Endothelial cell of umbilical vein (primary cell): ENCODE measurements around the gene CTDSPL. TPM values are rescaled to one million over a fixed set of nuclear protein-coding genes. Genes with fewer than 3 reads are reported as not detected.
A peak's percentile ranks its signal among the peaks of the same experiment; 100 is the strongest.

Experiments
- BruUV-seq: library from RNA; stranded (reverse); fragments of 400-500 nt; replicated peaks from 2 replicates; lab custom pipeline; 2021; lab: Mats Ljungman, UMichigan
- CTCF ChIA-PET: fragments of 300-600, 350-600 bp; sonication (Branson Sonifier 250); formaldehyde crosslinking; loops from one replicate; lab custom pipeline; 2021; ENCODE audit warnings: antibody characterized with exemption, inconsistent platforms; lab: Charles Lee
- POLR2A ChIA-PET: fragments of 300-600, 350-600 bp; sonication (Branson Sonifier 250); formaldehyde crosslinking; loops from one replicate; lab custom pipeline; 2021; ENCODE audit warnings: antibody characterized with exemption, inconsistent platforms; lab: Charles Lee
- DNase-seq: peaks from one replicate; pipeline ENCODE4 v3.0.0-alpha.2; 2011; ENCODE audit warnings: low read depth, low spot score
- FAIRE-seq: peaks from 2 replicates; lab custom pipeline; 2011; peaks lifted over from hg19 to GRCh38; lab: Jason Lieb, UNC
- H2AFZ ChIP-seq: 2 replicates; pipeline ENCODE4 v1.6.0; 2012; ENCODE audit warnings: low read depth, low read length, control low read depth, inconsistent platforms
- H3K27ac ChIP-seq: 2 replicates; pipeline ENCODE4 v1.5.1; 2011; ENCODE audit warnings: low read depth, mild to moderate bottlenecking, control low read depth, low read length, moderate library complexity; ENCODE audit not compliant: insufficient read depth
- H3K27me3 ChIP-seq, 2 experiments: 2 replicates each; pipeline versions ENCODE4 v1.6.0 to v1.6.1; 2011; ENCODE audit warnings: low read length in 2 of 2, mixed read lengths in 1 of 2; ENCODE audit not compliant: control insufficient read depth in 2 of 2, insufficient read depth in 2 of 2
- H3K36me3 ChIP-seq, 2 experiments: 2 replicates in 1 of 2; 3 replicates in 1 of 2; pipeline ENCODE4 v1.5.1; 2011; ENCODE audit warnings: low read length in 2 of 2, mild to moderate bottlenecking in 1 of 2, moderate library complexity in 1 of 2; ENCODE audit not compliant: control insufficient read depth in 2 of 2, insufficient read depth in 2 of 2; ENCODE audit errors: extremely low read depth in 1 of 2
- H3K4me1 ChIP-seq: 3 replicates; pipeline ENCODE4 v1.5.1; 2011; ENCODE audit warnings: mild to moderate bottlenecking, low read length; ENCODE audit not compliant: control insufficient read depth, insufficient read depth; ENCODE audit errors: extremely low read depth
- H3K4me2 ChIP-seq: 2 replicates; pipeline ENCODE4 v1.6.1; 2011; ENCODE audit warnings: low read length, control low read depth, mixed read lengths; ENCODE audit not compliant: insufficient read depth
- H3K4me3 ChIP-seq, 3 experiments: fragments of 200-600 bp in 1 of 3; sonication (generic), shearing (Covaris generic) in 1 of 3; replicated peaks in 1 of 3; 2 replicates each; pipeline ENCODE4 v1.5.1; 2011 to 2016; ENCODE audit warnings: control low read depth in 3 of 3, low read length in 3 of 3, mild to moderate bottlenecking in 2 of 3, inconsistent platforms in 1 of 3, low read depth in 1 of 3, moderate library complexity in 1 of 3; ENCODE audit not compliant: insufficient read depth in 1 of 3
- H3K79me2 ChIP-seq: 2 replicates; pipeline ENCODE4 v1.6.0; 2012; ENCODE audit warnings: low read length, inconsistent platforms; ENCODE audit not compliant: control insufficient read depth, insufficient read depth
- H3K9ac ChIP-seq: replicated peaks from 2 replicates; pipeline ENCODE3; 2011; ENCODE audit warnings: low read length, control low read depth; ENCODE audit not compliant: insufficient read depth; ENCODE audit errors: extremely low read depth
- H3K9me1 ChIP-seq: replicated peaks from 3 replicates; pipeline ENCODE4 v1.6.0; 2011; ENCODE audit warnings: mild to moderate bottlenecking, low read length; ENCODE audit not compliant: control insufficient read depth, insufficient read depth; ENCODE audit errors: extremely low read depth
- H3K9me3 ChIP-seq: replicated peaks from 2 replicates; pipeline ENCODE4 v1.5.1; 2012; ENCODE audit warnings: low read length, inconsistent platforms; ENCODE audit not compliant: control insufficient read depth, insufficient read depth
- H4K20me1 ChIP-seq: replicated peaks from 2 replicates; pipeline ENCODE3; 2011; ENCODE audit warnings: mild to moderate bottlenecking, low read length; ENCODE audit not compliant: control insufficient read depth, insufficient read depth; ENCODE audit errors: extremely low read depth
- CTCF ChIP-seq, 2 donors: IDR thresholded peaks; 1 replicate in 1 of 2; 2 replicates in 1 of 2; pipeline ENCODE4 v1.5.1; 2011; ENCODE audit warnings: low read length in 2 of 2, mild to moderate bottlenecking in 2 of 2, moderate library complexity in 2 of 2, control low read depth in 1 of 2, inconsistent platforms in 1 of 2, low read depth in 1 of 2; ENCODE audit not compliant: insufficient read depth in 1 of 2; ENCODE audit errors: extremely low read depth in 1 of 2
- EZH2 ChIP-seq: IDR thresholded peaks from 2 replicates; pipeline ENCODE4 v1.6.1; 2012; ENCODE audit warnings: borderline replicate concordance, low read depth, mild to moderate bottlenecking, moderate library complexity, low read length, inconsistent platforms; ENCODE audit not compliant: severe bottlenecking
- FOS ChIP-seq: IDR thresholded peaks from 2 replicates; pipeline ENCODE4 v1.6.1; 2011; ENCODE audit warnings: mild to moderate bottlenecking, low read length, moderate library complexity, borderline replicate concordance; ENCODE audit not compliant: insufficient read depth
- GATA2 ChIP-seq: IDR thresholded peaks from 2 replicates; pipeline ENCODE4 v1.7.0; 2011; ENCODE audit warnings: low read depth, mild to moderate bottlenecking, moderate library complexity, mixed read lengths, low read length; ENCODE audit not compliant: insufficient read length, insufficient read depth
- JUN ChIP-seq: IDR thresholded peaks from 2 replicates; pipeline ENCODE4 v1.6.1; 2011; ENCODE audit warnings: borderline replicate concordance, low read depth; ENCODE audit not compliant: insufficient read length, insufficient read depth
- MAX ChIP-seq: IDR thresholded peaks from 2 replicates; pipeline ENCODE4 v1.6.1; 2011; ENCODE audit not compliant: insufficient read depth, insufficient read length
- MYC ChIP-seq: IDR thresholded peaks from one replicate; pipeline ENCODE4 v1.6.1; 2011; ENCODE audit warnings: mild to moderate bottlenecking, low read depth, low read length
- POLR2A ChIP-seq: IDR thresholded peaks from 2 replicates; pipeline ENCODE4 v1.6.1; 2012; ENCODE audit warnings: low read depth, mild to moderate bottlenecking, control low read depth, low read length
- POLR2AphosphoS5 ChIP-seq: IDR thresholded peaks from 2 replicates; pipeline ENCODE4 v1.6.1; 2012; ENCODE audit warnings: low read depth, mild to moderate bottlenecking, control low read depth, low read length, moderate library complexity; ENCODE audit not compliant: insufficient read depth
- dilution Hi-C: fragments of 300-500 bp; cut with MboI; formaldehyde crosslinking; loops from one replicate; pipeline ENCODE4 v1.15.0; 2019; ENCODE audit warnings: low sequenced_read_pairs; ENCODE audit not compliant: extremely low pct_ligation_motif_present
- intact Hi-C: fragments of 100-400 bp; cut with micrococcal nuclease; formaldehyde crosslinking; loops from one replicate; pipeline ENCODE4 v1.10.0; 2022
- polyA plus RNA-seq, 4 experiments: library from polyadenylated mRNA; depleted of rRNA in 3 of 4; stranded (reverse) in 3 of 4; unstranded in 1 of 4; fragments of >200 nt; gene quantifications; 2 replicates each; pipeline versions ENCODE4 v1.2.1 to v1.2.3, GENCODE V29; 2011 to 2012; ENCODE audit warnings: missing spikeins in 1 of 4
- total RNA-seq: library from RNA; stranded (reverse); gene quantifications from 2 replicates; pipeline ENCODE4 v1.2.3, GENCODE V29; 2021

CTDSPL gene
- total and polyA plus RNA-seq, 2 donors (not counting 3 experiments of a cell fraction or from before 2014, with no cell fraction given) = 30.1 to 43.2 TPM

GRCh38 chr3:37898424-37898823, 36.7 kb downstream of the CTDSPL start:
- H3K9me1 ChIP-seq = no peaks in the 10 kb centered on the region
- no TSS peak for BruUV-seq
- CTCF ChIA-PET = interaction anchor here (1.0 to 1.3 kb wide), 2 partner anchors 10 to 13 kb away, joined by 3 read pairs; no protein-coding TSS in a partner anchor
- intact Hi-C loops (no loop called here), dilution Hi-C loops (no loop called here)
- no peaks in the 10 kb centered on the region for H3K27me3 ChIP-seq
- H3K79me2 ChIP-seq = no peaks in the 10 kb centered on the region
- DNase-seq (no peak), FAIRE-seq (no peak)
- no peak overlapping the region for H3K4me2 ChIP-seq
- H3K9me3 ChIP-seq = no peaks in the 10 kb centered on the region
- POLR2A ChIA-PET = no interaction called here
- no peak for TF ChIP-seq POLR2A
- TF ChIP-seq POLR2AphosphoS5 = no peak
- no peak for TF ChIP-seq FOS
- no peak for TF ChIP-seq GATA2
- no peak overlapping the region for H3K4me3 ChIP-seq
- H3K4me1 ChIP-seq = peaks cover 19% of the 10 kb centered on the region
- H4K20me1 ChIP-seq = no peaks in the 10 kb centered on the region
- H3K27ac ChIP-seq = no peak overlapping the region
- no peak overlapping the region for H3K9ac ChIP-seq
- no peak overlapping the region for H2AFZ ChIP-seq
- no peaks in the 10 kb centered on the region for H3K36me3 ChIP-seq

- Histone ChIP-seq H4K20me1 (no peaks in the 10 kb centered on the region), H3K36me3 (no peaks in the 10 kb centered on the region), H3K9me3 (no peaks in the 10 kb centered on the region), H3K9ac (no peak overlapping the region), H2AFZ (no peak overlapping the region), H3K27me3 (no peaks in the 10 kb centered on the region), H3K4me3 (no peak overlapping the region), H3K4me2 (peak overlapping the region; percentile 4), H3K79me2 (no peaks in the 10 kb centered on the region), H3K27ac (peak overlapping the region; percentile 25), H3K4me1 (peaks cover 18% of the 10 kb centered on the region), H3K9me1 (no peaks in the 10 kb centered on the region)
- ChIA-PET POLR2A (no interaction called here), CTCF (interaction anchor here (0.8 to 1.9 kb wide), 6 partner anchors 11 to 75 kb away, joined by 3 to 11 read pairs (median 3); no protein-coding TSS in a partner anchor)
- intact Hi-C loops = no loop called here
- no TSS peak for BruUV-seq
- FAIRE-seq (no peak), DNase-seq (no peak)
- TF ChIP-seq POLR2A = no peak
- TF ChIP-seq POLR2AphosphoS5 = no peak
- no peak for TF ChIP-seq GATA2
- TF ChIP-seq FOS = no peak
- no peak for TF ChIP-seq MAX
- no peak for TF ChIP-seq MYC
- no peak for TF ChIP-seq JUN
- TF ChIP-seq CTCF (IDR thresholded peaks at IDR 0.05; ENCODE audit: extremely low read depth in 1 of 2, insufficient read depth in 1 of 2, low read depth in 1 of 2, low read length in 2 of 2) = no peak
- TF ChIP-seq EZH2 = no peak
- dilution Hi-C loops = no loop called here
Observed at GRCh38 chr3:37899101-37899707, 37.5 kb downstream of the CTDSPL start.
